Lower leg skin (tissue), 3 donors: ENCODE results near the gene PRR11.

ENCODE experiments used
- POLR2A ChIP-seq, 2 donors: fragments of 450-650 bp; IDR thresholded peaks; one replicate each; pipeline ENCODE4 v1.6.1; 2016 to 2017; ENCODE audit warnings: antibody characterized with exemption in 2 of 2, mild to moderate bottlenecking in 1 of 2, moderate library complexity in 1 of 2
- TF ChIP-seq, protein P1 (sequence below), 3 donors: fragments of 450-650 bp; IDR thresholded peaks; one replicate each; pipeline ENCODE4 v1.5.1; 2016; ENCODE audit warnings: antibody characterized with exemption in 3 of 3, mild to moderate bottlenecking in 3 of 3, moderate library complexity in 2 of 3

DNA sequence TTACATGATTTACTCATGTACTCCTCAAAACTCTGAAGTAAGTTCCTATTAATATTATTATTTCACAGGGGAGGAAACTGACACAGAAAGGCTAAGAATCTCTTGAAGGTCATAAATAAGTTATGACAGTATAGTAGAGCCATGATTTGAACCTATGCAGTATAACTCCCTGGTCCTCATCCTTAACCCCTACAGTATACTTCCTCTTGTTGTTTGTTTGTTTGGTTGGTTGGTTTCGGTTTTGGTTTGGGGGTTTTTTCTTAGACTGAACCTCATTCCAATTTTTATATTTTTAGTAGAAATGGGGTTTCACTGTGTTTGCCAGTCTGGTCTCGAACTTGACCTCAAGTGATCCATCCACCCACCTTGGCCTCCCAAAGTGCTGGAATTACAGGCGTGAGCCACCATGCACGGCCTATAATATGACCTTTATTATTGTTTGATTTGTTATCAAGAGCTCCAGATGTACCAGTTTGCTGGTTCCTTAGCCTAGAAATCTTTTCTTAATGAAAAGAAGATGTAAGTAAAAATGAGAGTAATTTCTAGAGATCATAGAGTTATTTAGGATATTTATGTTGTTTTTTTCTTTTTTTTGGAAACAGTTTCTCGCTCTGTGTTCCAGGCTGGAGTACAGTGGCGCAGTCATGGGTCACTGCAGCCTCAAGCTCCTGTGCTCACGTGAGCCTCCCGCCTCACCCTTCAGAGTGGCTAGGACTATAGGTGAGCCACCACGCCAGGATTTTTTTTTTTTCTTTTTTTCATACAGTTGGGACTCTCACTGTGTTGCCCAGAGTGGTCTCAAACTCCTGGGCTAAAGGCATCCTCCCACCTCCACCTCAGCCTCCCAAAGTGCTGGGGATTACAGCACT lies 4.8 kb downstream of the PRR11 start:
- TF ChIP-seq, protein P1, sequence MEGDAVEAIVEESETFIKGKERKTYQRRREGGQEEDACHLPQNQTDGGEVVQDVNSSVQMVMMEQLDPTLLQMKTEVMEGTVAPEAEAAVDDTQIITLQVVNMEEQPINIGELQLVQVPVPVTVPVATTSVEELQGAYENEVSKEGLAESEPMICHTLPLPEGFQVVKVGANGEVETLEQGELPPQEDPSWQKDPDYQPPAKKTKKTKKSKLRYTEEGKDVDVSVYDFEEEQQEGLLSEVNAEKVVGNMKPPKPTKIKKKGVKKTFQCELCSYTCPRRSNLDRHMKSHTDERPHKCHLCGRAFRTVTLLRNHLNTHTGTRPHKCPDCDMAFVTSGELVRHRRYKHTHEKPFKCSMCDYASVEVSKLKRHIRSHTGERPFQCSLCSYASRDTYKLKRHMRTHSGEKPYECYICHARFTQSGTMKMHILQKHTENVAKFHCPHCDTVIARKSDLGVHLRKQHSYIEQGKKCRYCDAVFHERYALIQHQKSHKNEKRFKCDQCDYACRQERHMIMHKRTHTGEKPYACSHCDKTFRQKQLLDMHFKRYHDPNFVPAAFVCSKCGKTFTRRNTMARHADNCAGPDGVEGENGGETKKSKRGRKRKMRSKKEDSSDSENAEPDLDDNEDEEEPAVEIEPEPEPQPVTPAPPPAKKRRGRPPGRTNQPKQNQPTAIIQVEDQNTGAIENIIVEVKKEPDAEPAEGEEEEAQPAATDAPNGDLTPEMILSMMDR (IDR thresholded peaks at IDR 0.05): no peak
- TF ChIP-seq POLR2A (IDR thresholded peaks at IDR 0.05): no peak
